Activated naive CD4-positive, alpha-beta T cell treated with anti-CD3 and anti-CD28 coated beads for 36 hours (primary cell): ENCODE data around the gene NEIL3. TPM values are rescaled to one million over a fixed set of nuclear protein-coding genes. Genes with fewer than 3 reads are reported as not detected.

ENCODE experiments used
- CTCF ChIA-PET: fragments of 350-600 bp; sonication (Branson Sonifier 250); formaldehyde crosslinking; loops from one replicate; lab custom pipeline; 2021; ENCODE audit warnings: antibody characterized with exemption; lab: Charles Lee
- DNase-seq: peaks from one replicate; pipeline ENCODE4 v3.0.0-alpha.2; 2020
- H3K27ac Mint-ChIP-seq: one replicate; pipeline ENCODE4 v1.8.0; 2021; ENCODE audit warnings: mild to moderate bottlenecking, mixed read lengths
- H3K27me3 Mint-ChIP-seq: one replicate; pipeline ENCODE4 v1.8.0; 2021; ENCODE audit warnings: low read depth, mixed read lengths
- H3K36me3 Mint-ChIP-seq: one replicate; pipeline ENCODE4 v1.8.0; 2021; ENCODE audit warnings: low read depth, mixed read lengths
- H3K4me1 Mint-ChIP-seq: one replicate; pipeline ENCODE4 v1.8.0; 2021; ENCODE audit warnings: low read depth, mixed read lengths
- H3K4me3 Mint-ChIP-seq: one replicate; pipeline ENCODE4 v1.8.0; 2021; ENCODE audit warnings: mild to moderate bottlenecking, moderate library complexity, mixed read lengths
- H3K9me3 Mint-ChIP-seq: one replicate; pipeline ENCODE4 v1.8.0; 2021; ENCODE audit warnings: mixed read lengths
- intact Hi-C: fragments of 100-400 bp; cut with micrococcal nuclease; formaldehyde crosslinking; loops from one replicate; pipeline ENCODE4 v1.15.1; 2023
- total RNA-seq, 2 experiments: library from RNA; stranded (reverse); gene quantifications; one replicate each; pipeline ENCODE4 v1.2.3, GENCODE V29; 2021

Gene NEIL3, protein sequence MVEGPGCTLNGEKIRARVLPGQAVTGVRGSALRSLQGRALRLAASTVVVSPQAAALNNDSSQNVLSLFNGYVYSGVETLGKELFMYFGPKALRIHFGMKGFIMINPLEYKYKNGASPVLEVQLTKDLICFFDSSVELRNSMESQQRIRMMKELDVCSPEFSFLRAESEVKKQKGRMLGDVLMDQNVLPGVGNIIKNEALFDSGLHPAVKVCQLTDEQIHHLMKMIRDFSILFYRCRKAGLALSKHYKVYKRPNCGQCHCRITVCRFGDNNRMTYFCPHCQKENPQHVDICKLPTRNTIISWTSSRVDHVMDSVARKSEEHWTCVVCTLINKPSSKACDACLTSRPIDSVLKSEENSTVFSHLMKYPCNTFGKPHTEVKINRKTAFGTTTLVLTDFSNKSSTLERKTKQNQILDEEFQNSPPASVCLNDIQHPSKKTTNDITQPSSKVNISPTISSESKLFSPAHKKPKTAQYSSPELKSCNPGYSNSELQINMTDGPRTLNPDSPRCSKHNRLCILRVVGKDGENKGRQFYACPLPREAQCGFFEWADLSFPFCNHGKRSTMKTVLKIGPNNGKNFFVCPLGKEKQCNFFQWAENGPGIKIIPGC
- total RNA-seq = 10 to 100 TPM; 21.9 to 22.7 TPM

DNA sequence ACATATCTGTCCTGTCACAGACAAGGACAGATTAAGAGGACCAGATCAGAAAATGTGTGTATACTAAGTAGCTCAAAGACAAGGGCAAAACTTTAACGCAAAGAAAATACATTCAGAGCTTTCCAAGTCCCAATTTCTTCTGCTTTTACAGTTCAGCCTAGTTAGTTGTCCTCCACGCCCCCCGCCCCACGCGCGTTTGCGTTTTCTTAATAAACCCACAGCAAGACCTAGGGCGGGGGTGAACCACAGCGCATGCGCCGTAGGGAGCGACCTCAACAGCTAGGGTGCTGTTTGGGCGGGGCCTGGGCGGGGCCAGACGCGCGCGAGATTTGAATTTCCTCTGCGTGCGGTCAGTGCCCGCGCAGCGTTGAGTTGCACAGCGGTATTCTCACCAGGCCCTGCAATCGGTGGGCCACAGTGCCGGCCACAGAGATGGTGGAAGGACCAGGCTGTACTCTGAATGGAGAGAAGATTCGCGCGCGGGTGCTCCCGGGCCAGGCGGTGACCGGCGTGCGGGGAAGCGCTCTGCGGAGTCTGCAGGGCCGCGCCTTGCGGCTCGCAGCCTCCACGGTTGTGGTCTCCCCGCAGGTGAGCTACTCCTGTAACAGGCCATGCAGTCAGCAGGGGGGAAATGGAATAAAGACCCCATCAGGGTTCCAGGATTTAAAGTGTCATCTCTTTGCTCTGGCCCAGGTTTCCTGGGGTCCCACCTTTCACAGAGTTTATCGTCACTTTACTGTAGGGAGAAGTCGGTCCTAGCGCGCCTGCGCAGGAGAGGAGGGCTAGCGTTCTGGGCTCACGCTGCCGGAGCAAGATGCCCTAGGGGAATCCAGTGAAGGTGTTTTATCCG lies at the start of gene NEIL3:
Gene NEIL3 (plus strand): TSS at position 353 of the 850 bp plus-strand sequence. CDS start 80 bp downstream, at position 433.
- peaks cover 21% of the 10 kb centered on the region for H3K4me1 Mint-ChIP-seq

DNA sequence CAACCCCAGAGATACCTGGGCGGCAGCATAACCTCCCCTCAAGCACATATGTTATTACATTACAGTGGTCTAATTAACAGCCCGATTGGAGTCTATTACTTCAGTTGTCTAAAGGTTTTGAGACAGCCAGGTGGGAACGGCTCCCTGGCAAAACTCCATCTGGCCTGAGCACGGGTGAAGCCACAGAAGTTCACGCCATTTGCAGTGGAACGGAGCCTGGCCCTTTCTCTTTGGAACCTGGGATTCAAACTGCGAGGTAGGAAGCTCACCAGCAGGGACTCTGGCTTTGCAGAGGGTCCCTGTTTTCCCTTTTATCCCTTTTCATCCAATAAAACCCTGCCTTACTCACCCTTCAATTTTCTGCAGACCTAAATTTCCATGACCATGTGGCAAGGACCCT lies 45.9 kb upstream of the NEIL3 start:
- H3K9me3 Mint-ChIP-seq = no peaks in the 10 kb centered on the region
- H3K27ac Mint-ChIP-seq = no peak overlapping the region
- peaks cover 2% of the 10 kb centered on the region for H3K27me3 Mint-ChIP-seq
- DNase-seq = no peak
- CTCF ChIA-PET = no interaction called here
- intact Hi-C loops = no loop called here
- H3K4me3 Mint-ChIP-seq = no peak overlapping the region
- H3K36me3 Mint-ChIP-seq = no peaks in the 10 kb centered on the region
- no peaks in the 10 kb centered on the region for H3K4me1 Mint-ChIP-seq

More for the DNA sequence above, at the start of gene NEIL3:
- DNase-seq = peak; percentile 98
- H3K36me3 Mint-ChIP-seq = peaks cover 8% of the 10 kb centered on the region
- peak within 1 kb of the TSS; percentile 91 for H3K4me3 Mint-ChIP-seq
- no peaks in the 10 kb centered on the region for H3K9me3 Mint-ChIP-seq
- CTCF ChIA-PET = interaction anchor here (1.9 kb wide), 1 partner anchor 59 kb away, joined by 9 read pairs; no protein-coding TSS in a partner anchor
- intact Hi-C loops = loop anchor here (1.0 to 2.0 kb wide), 5 partner anchors 59 to 1115 kb away; partner anchors contain the start of genes AGA and SPATA4
- no peaks in the 10 kb centered on the region for H3K27me3 Mint-ChIP-seq
- H3K27ac Mint-ChIP-seq = peak within 1 kb of the TSS; percentile 88

- no peaks in the 10 kb centered on the region for H3K9me3 Mint-ChIP-seq
- H3K27ac Mint-ChIP-seq = no peak overlapping the region
- no peaks in the 10 kb centered on the region for H3K4me1 Mint-ChIP-seq
- no peak overlapping the region for H3K4me3 Mint-ChIP-seq
- intact Hi-C loops = no loop called here
- H3K36me3 Mint-ChIP-seq = no peaks in the 10 kb centered on the region
- no peak for DNase-seq
- peaks cover 2% of the 10 kb centered on the region for H3K27me3 Mint-ChIP-seq
- CTCF ChIA-PET = no interaction called here
Observed at GRCh38 chr4:177264788-177265422, 44.8 kb upstream of the NEIL3 start.

DNA sequence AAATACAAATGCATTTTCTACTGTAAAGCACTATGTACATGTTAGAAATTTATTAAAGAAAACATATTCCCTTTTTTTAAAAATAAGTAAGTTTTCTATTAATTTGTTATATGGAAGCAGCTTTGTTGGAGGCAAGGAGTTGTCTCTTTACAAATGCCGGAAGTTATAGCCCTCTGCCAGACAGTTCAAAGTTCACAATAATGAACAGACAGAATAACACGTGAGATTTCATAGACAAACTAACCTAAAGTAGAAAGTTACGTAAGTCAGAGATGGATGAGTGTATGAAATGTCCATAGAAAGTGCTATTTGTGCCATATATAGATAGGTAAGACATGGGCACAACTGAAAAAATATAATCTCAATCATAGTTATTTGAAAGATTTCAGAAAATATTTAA lies 43.9 kb upstream of the NEIL3 start:
- Mint-ChIP-seq H3K36me3 (no peaks in the 10 kb centered on the region), H3K4me1 (no peaks in the 10 kb centered on the region)
- CTCF ChIA-PET = interaction anchor here (0.6 to 2.3 kb wide), 2 partner anchors 15 to 16 kb away, joined by 3 to 6 read pairs; no protein-coding TSS in a partner anchor

DNA sequence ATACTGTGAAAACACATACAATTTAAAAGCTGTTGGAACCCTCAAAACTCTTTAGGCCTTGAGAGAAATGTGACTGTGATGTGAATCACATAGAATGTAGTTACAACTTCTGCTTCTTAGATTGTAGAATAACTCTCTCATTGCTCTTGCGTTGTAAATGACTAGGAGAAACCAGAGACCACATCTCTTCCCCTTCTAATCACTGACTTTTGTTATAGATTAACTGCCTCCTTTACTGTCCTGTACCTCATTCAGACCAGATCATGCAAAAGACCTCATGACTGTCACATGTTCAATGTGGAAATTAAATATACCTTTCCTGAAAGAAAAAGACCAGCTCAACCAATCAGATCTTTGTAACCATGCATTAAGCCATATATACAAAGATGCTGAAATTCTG lies 43.2 kb upstream of the NEIL3 start:
- H3K4me1 Mint-ChIP-seq = no peaks in the 10 kb centered on the region
- CTCF ChIA-PET = interaction anchor here (1.0 to 2.3 kb wide), 2 partner anchors 16 to 50 kb away, joined by 3 to 6 read pairs; no protein-coding TSS in a partner anchor

More for the DNA sequence above, 43.9 kb upstream of the NEIL3 start:
- intact Hi-C loops = no loop called here
- no peak for DNase-seq
- H3K4me3 Mint-ChIP-seq = no peak overlapping the region
- H3K9me3 Mint-ChIP-seq = no peaks in the 10 kb centered on the region
- no peak overlapping the region for H3K27ac Mint-ChIP-seq
- peaks cover 2% of the 10 kb centered on the region for H3K27me3 Mint-ChIP-seq

GRCh38 chr4:177267911-177268310 lies 41.8 kb upstream of the NEIL3 start:
- Mint-ChIP-seq H3K27ac (no peak overlapping the region), H3K27me3 (peaks cover 2% of the 10 kb centered on the region), H3K9me3 (no peaks in the 10 kb centered on the region), H3K4me3 (no peak overlapping the region), H3K4me1 (no peaks in the 10 kb centered on the region), H3K36me3 (no peaks in the 10 kb centered on the region)
- no peak for DNase-seq
- CTCF ChIA-PET = interaction anchor here (2.3 kb wide), 1 partner anchor 17 kb away, joined by 6 read pairs; no protein-coding TSS in a partner anchor
- intact Hi-C loops = no loop called here

More for the DNA sequence above, 43.2 kb upstream of the NEIL3 start:
- DNase-seq = no peak
- Mint-ChIP-seq H3K27ac (no peak overlapping the region), H3K36me3 (no peaks in the 10 kb centered on the region), H3K9me3 (no peaks in the 10 kb centered on the region), H3K27me3 (peaks cover 2% of the 10 kb centered on the region), H3K4me3 (no peak overlapping the region)
- intact Hi-C loops = no loop called here

DNA sequence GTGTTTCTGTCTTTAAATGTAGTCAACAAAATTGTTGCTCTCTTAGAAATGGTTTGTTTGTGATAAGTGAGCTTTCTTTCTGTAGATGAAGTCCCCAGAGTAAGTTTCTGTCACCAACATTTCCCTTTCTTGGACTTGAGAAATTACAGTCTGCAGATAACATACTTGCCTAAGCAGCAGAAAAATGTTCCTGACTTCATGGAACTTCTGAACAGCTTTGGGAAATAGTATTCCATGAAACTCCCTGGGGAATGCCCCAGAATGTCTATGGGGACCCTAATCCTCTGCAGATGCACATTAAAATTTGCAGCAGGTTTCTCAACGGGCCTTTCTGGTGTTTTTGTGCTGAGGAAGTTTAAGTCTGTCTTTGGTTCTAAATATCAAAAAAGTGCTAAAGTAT lies 38.6 kb upstream of the NEIL3 start:
- Mint-ChIP-seq H3K4me3 (no peak overlapping the region), H3K4me1 (no peaks in the 10 kb centered on the region), H3K9me3 (no peaks in the 10 kb centered on the region), H3K27ac (no peak overlapping the region), H3K27me3 (peaks cover 2% of the 10 kb centered on the region), H3K36me3 (no peaks in the 10 kb centered on the region)
- no peak for DNase-seq
- CTCF ChIA-PET = no interaction called here
- intact Hi-C loops = no loop called here

GRCh38 chr4:177271915-177272766 lies 37.5 kb upstream of the NEIL3 start:
- no peaks in the 10 kb centered on the region for H3K4me1 Mint-ChIP-seq
- no peak overlapping the region for H3K27ac Mint-ChIP-seq
- DNase-seq = no peak
- no peaks in the 10 kb centered on the region for H3K9me3 Mint-ChIP-seq
- no peaks in the 10 kb centered on the region for H3K36me3 Mint-ChIP-seq
- no peaks in the 10 kb centered on the region for H3K27me3 Mint-ChIP-seq
- intact Hi-C loops = no loop called here
- H3K4me3 Mint-ChIP-seq = no peak overlapping the region
- CTCF ChIA-PET = no interaction called here

GRCh38 chr4:177275999-177276398 lies 33.7 kb upstream of the NEIL3 start:
- no peaks in the 10 kb centered on the region for H3K36me3 Mint-ChIP-seq
- CTCF ChIA-PET = interaction anchor here (3.5 kb wide), 1 partner anchor 26 kb away, joined by 7 read pairs; no protein-coding TSS in a partner anchor
- no peak overlapping the region for H3K27ac Mint-ChIP-seq
- H3K9me3 Mint-ChIP-seq = no peaks in the 10 kb centered on the region
- H3K27me3 Mint-ChIP-seq = no peaks in the 10 kb centered on the region
- H3K4me3 Mint-ChIP-seq = no peak overlapping the region
- DNase-seq = no peak
- intact Hi-C loops = no loop called here
- no peaks in the 10 kb centered on the region for H3K4me1 Mint-ChIP-seq

- Mint-ChIP-seq H3K27ac (no peak overlapping the region), H3K27me3 (no peaks in the 10 kb centered on the region), H3K4me3 (no peak overlapping the region), H3K36me3 (no peaks in the 10 kb centered on the region), H3K9me3 (no peaks in the 10 kb centered on the region), H3K4me1 (peaks cover 2% of the 10 kb centered on the region)
- CTCF ChIA-PET = interaction anchor here (0.7 to 1.7 kb wide), 2 partner anchors 16 to 228 kb away, joined by 3 to 5 read pairs; no protein-coding TSS in a partner anchor
- intact Hi-C loops = no loop called here
- no peak for DNase-seq
Observed at GRCh38 chr4:177281351-177281909, 28.2 kb upstream of the NEIL3 start.
